OCI-LY1 (cell line): ENCODE measurements around the gene EEFSEC.

Source experiments
- EZH2 ChIP-seq: fragments of 200-600 bp; sonication (generic), shearing (Covaris generic); IDR thresholded peaks from 2 replicates; pipeline ENCODE4 v1.8.0; 2017; ENCODE audit warnings: borderline replicate concordance, mixed run types, mild to moderate bottlenecking, antibody characterized with exemption, low read length, moderate library complexity, mixed read lengths
- TF ChIP-seq, protein P1 (sequence below): fragments of 200-600 bp; sonication (generic), shearing (Covaris generic); IDR thresholded peaks from 2 replicates; pipeline ENCODE4 v1.5.1; 2017; ENCODE audit warnings: mild to moderate bottlenecking, antibody characterized with exemption, low read length, moderate library complexity, mixed read lengths

DNA sequence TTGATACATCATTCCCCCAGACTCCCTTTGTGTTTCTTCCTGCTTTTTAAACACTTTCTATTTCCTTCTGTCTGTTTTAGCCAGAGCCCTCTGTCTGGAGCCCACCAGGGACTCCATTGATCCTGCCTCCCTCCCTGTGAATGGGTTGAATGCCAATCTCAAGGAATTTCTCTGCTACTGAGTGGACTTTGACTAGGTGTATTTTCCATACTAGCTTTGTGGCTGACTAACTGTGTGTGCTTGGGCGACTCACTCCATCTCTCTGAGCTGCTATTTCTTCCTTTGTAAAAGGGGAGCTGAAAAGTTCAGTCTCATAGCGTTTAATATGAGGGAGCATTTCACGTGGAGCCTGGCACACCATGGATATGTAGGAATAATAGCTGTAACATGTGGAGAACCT is 98.8 kb downstream of the EEFSEC start:
- TF ChIP-seq, protein P1, sequence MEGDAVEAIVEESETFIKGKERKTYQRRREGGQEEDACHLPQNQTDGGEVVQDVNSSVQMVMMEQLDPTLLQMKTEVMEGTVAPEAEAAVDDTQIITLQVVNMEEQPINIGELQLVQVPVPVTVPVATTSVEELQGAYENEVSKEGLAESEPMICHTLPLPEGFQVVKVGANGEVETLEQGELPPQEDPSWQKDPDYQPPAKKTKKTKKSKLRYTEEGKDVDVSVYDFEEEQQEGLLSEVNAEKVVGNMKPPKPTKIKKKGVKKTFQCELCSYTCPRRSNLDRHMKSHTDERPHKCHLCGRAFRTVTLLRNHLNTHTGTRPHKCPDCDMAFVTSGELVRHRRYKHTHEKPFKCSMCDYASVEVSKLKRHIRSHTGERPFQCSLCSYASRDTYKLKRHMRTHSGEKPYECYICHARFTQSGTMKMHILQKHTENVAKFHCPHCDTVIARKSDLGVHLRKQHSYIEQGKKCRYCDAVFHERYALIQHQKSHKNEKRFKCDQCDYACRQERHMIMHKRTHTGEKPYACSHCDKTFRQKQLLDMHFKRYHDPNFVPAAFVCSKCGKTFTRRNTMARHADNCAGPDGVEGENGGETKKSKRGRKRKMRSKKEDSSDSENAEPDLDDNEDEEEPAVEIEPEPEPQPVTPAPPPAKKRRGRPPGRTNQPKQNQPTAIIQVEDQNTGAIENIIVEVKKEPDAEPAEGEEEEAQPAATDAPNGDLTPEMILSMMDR: no peak
- no peak for TF ChIP-seq EZH2
